Esophagus (tissue), 2 donors: Measurements from ENCODE around the gene EIF4E2. TPM values are rescaled to one million over a fixed set of nuclear protein-coding genes. Genes with fewer than 3 reads are reported as not detected.

Experiments used
- H3K27ac ChIP-seq, 2 donors: one replicate each; pipeline ENCODE4 v1.5.1; 2013; ENCODE audit warnings: low read depth in 2 of 2, mild to moderate bottlenecking in 2 of 2, inconsistent platforms in 1 of 2, low read length in 1 of 2, moderate library complexity in 1 of 2
- H3K27me3 ChIP-seq, 2 donors: one replicate each; pipeline ENCODE4 v1.6.1; 2013; ENCODE audit warnings: low read length in 2 of 2, control low read depth in 1 of 2, mild to moderate bottlenecking in 1 of 2; ENCODE audit not compliant: insufficient read depth in 2 of 2, control insufficient read depth in 1 of 2
- H3K36me3 ChIP-seq, 2 donors: one replicate each; pipeline ENCODE4 v1.6.1; 2013; ENCODE audit warnings: low read length in 1 of 2; ENCODE audit not compliant: control insufficient read depth in 2 of 2, insufficient read depth in 2 of 2
- H3K4me1 ChIP-seq, 2 donors: one replicate each; pipeline ENCODE4 v1.6.1; 2013; ENCODE audit warnings: low read length in 1 of 2; ENCODE audit not compliant: control insufficient read depth in 2 of 2, insufficient read depth in 2 of 2
- H3K4me3 ChIP-seq, 2 donors: one replicate each; pipeline ENCODE4 v1.5.1; 2013; ENCODE audit warnings: low read length in 2 of 2, mild to moderate bottlenecking in 2 of 2, low read depth in 1 of 2, moderate library complexity in 1 of 2
- H3K9me3 ChIP-seq, 2 donors: one replicate each; pipeline ENCODE4 v1.6.1; 2013; ENCODE audit warnings: mild to moderate bottlenecking in 2 of 2, low read depth in 1 of 2, low read length in 1 of 2, moderate library complexity in 1 of 2; ENCODE audit not compliant: control insufficient read depth in 2 of 2, insufficient read depth in 1 of 2
- WGBS, 2 donors: extraction: QIAGEN DNeasy Blood & Tissue Kit; methylation state at CpG; one replicate each; pipeline ENCODE4 v1.1.7; 2013; 5-methylcytosine and 5-hydroxymethylcytosine counted together
- polyA plus RNA-seq, 2 donors: library from polyadenylated mRNA; stranded (reverse); fragments of 200-250 nt; gene quantifications; one replicate each; pipeline ENCODE4 v1.2.3, GENCODE V29; 2013
- donor health status: healthy with polysubstance abuse.
- donor health status: Bipolar disorder and iron deficiency.

EIF4E2 gene
- polyA plus RNA-seq, 2 donors, result 45.9 to 56.7 TPM

- 77% methylated on average over 14 of the region's 14 CpGs for WGBS, 2 donors
These were observed 15.4 kb upstream of the EIF4E2 start for GRCh38 chr2:232534940-232535651.

GRCh38 chr2:232535761-232536530, 14.5 kb upstream of the EIF4E2 start:
- Histone ChIP-seq H3K27ac (no peak overlapping the region), H3K4me1 (peaks cover 3 to 6% of the 10 kb centered on the region in 2 donors), H3K4me3 (no peak overlapping the region), H3K36me3 (no peaks in the 10 kb centered on the region), H3K27me3 (no peaks in the 10 kb centered on the region), H3K9me3 (peaks cover 0 to 6% of the 10 kb centered on the region in 2 donors)
- WGBS, 2 donors, result 88 to 89% methylated on average over 5 of the region's 5 CpGs

More at GRCh38 chr2:232534940-232535651, 15.4 kb upstream of the EIF4E2 start:
- H3K4me3 ChIP-seq, result no peak overlapping the region
- no peak overlapping the region for H3K27ac ChIP-seq
- peaks cover 3 to 6% of the 10 kb centered on the region in 2 donors for H3K4me1 ChIP-seq
- peaks cover 0 to 6% of the 10 kb centered on the region in 2 donors for H3K9me3 ChIP-seq
- H3K36me3 ChIP-seq, result no peaks in the 10 kb centered on the region
- H3K27me3 ChIP-seq, result no peaks in the 10 kb centered on the region

- H3K4me1 ChIP-seq, result peaks cover 3 to 6% of the 10 kb centered on the region in 2 donors
- H3K27me3 ChIP-seq, result no peaks in the 10 kb centered on the region
- peaks cover 0 to 6% of the 10 kb centered on the region in 2 donors for H3K9me3 ChIP-seq
- no peaks in the 10 kb centered on the region for H3K36me3 ChIP-seq
- no peak overlapping the region for H3K4me3 ChIP-seq
- WGBS, 2 donors, result 54 to 63% methylated on average over 5 of the region's 5 CpGs
- H3K27ac ChIP-seq, result no peak overlapping the region
These were observed 13.4 kb upstream of the EIF4E2 start for GRCh38 chr2:232537079-232537478.

- Histone ChIP-seq H3K27ac (no peak overlapping the region), H3K36me3 (no peaks in the 10 kb centered on the region), H3K4me1 (peaks cover 3 to 6% of the 10 kb centered on the region in 2 donors), H3K9me3 (peaks cover 0 to 6% of the 10 kb centered on the region in 2 donors), H3K4me3 (no peak overlapping the region), H3K27me3 (no peaks in the 10 kb centered on the region)
- 67 to 73% methylated on average over 4 of the region's 4 CpGs for WGBS, 2 donors
These were observed 13.0 kb upstream of the EIF4E2 start for GRCh38 chr2:232537499-232537898.

GRCh38 chr2:232538671-232539070, 11.8 kb upstream of the EIF4E2 start:
- H3K4me3 ChIP-seq, result no peak overlapping the region
- H3K9me3 ChIP-seq, result peaks cover 0 to 6% of the 10 kb centered on the region in 2 donors
- H3K27me3 ChIP-seq, result no peaks in the 10 kb centered on the region
- WGBS, 2 donors, result 23 to 28% methylated on average over 4 of the region's 4 CpGs
- H3K36me3 ChIP-seq, result no peaks in the 10 kb centered on the region
- H3K27ac ChIP-seq, result no peak overlapping the region
- peaks cover 3 to 6% of the 10 kb centered on the region in 2 donors for H3K4me1 ChIP-seq

- 53 to 54% methylated on average over 23 of the region's 23 CpGs for WGBS, 2 donors
- no peaks in the 10 kb centered on the region for H3K27me3 ChIP-seq
- H3K4me3 ChIP-seq, result no peak within 1 kb of the TSS
- H3K27ac ChIP-seq, result no peak within 1 kb of the TSS
- H3K4me1 ChIP-seq, result peaks cover 3 to 6% of the 10 kb centered on the region in 2 donors
- H3K9me3 ChIP-seq, result peaks cover 0 to 6% of the 10 kb centered on the region in 2 donors
- no peaks in the 10 kb centered on the region for H3K36me3 ChIP-seq
These were observed 10.9 kb upstream of the EIF4E2 start, which contains the start of gene CHRNG for GRCh38 chr2:232539298-232540231. Gene CHRNG (plus strand): TSS chr2:232539692. CDS start chr2:232539748, 56 bp downstream.

- H3K4me3 ChIP-seq, result no peak overlapping the region
- H3K36me3 ChIP-seq, result peaks cover 0 to 2% of the 10 kb centered on the region in 2 donors
- H3K27ac ChIP-seq, result no peak overlapping the region
- 78 to 80% methylated on average over 17 of the region's 17 CpGs for WGBS, 2 donors
- peaks cover 0 to 4% of the 10 kb centered on the region in 2 donors for H3K9me3 ChIP-seq
- H3K4me1 ChIP-seq, result peaks cover 3 to 6% of the 10 kb centered on the region in 2 donors
- no peaks in the 10 kb centered on the region for H3K27me3 ChIP-seq
These were observed 9.9 kb upstream of the EIF4E2 start for GRCh38 chr2:232540441-232541041.

- Histone ChIP-seq H3K9me3 (no peaks in the 10 kb centered on the region), H3K36me3 (peaks cover 0 to 5% of the 10 kb centered on the region in 2 donors), H3K27ac (no peak overlapping the region), H3K27me3 (no peaks in the 10 kb centered on the region), H3K4me1 (peaks cover 6 to 8% of the 10 kb centered on the region in 2 donors), H3K4me3 (no peak overlapping the region)
- WGBS, 2 donors, result 71 to 75% methylated on average over 19 of the region's 19 CpGs
These were observed 9.1 kb upstream of the EIF4E2 start for GRCh38 chr2:232541195-232541960.
